ENCODE measurements around the gene FYB1. TPM values are rescaled to one million over a fixed set of nuclear protein-coding genes. Genes with fewer than 3 reads are reported as not detected.

Gene FYB1
- total and polyA plus RNA-seq, 9 donors: 1.1 to 12.4 (median 3.6) TPM

- TF ChIP-seq EP300 (IDR thresholded peaks at IDR 0.05) (no peak), CTCF (IDR thresholded peaks at IDR 0.05) (no peak), POLR2A (IDR thresholded peaks at IDR 0.05) (no peak)
- Histone ChIP-seq H3K4me3 (no peak overlapping the region), H3K36me3 (no peaks in the 10 kb centered on the region), H3K27ac (no peak overlapping the region), H3K9me3 (no peaks in the 10 kb centered on the region), H3K27me3 (no peaks in the 10 kb centered on the region), H3K4me1 (ENCODE audit: insufficient read depth) (no peaks in the 10 kb centered on the region)
- intact Hi-C loops (cut with DNase I): no loop called here
- WGBS, 3 donors: 78 to 80% (median 79%) methylated on average over 11 of the region's 11 CpGs
- DNase-seq: no peak
These were observed 17.4 kb downstream of the FYB1 start for GRCh38 chr5:39201781-39202596.

DNA sequence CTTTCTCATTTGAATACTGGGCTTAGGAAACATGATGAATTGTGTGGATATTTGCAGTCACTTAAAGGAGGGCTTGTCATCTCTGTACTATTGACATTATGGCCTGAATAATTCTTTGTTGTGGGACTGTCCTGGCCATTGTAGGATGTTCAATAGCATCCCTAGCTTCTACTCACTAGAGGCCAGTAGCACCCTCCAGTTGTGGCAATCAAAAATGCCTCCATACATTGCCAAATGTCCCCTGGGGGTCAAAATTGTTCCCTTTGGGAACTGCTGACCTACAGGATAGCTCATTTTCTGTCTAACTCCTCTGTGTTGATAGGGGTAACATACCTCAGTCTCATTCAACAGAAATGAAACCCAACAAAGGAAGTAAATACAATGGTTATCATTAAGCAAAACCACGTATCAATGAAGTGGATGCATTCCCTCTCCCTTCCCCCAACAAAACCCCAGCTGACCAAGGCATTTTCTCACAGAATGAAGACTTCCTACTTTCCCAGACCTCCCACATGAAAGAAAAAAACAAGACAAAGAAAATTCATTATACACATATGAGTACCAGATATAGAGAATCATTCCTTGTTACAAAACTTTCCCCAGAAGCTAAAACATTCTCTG is 18.1 kb downstream of the FYB1 start:
- no peaks in the 10 kb centered on the region for H3K36me3 ChIP-seq
- no peaks in the 10 kb centered on the region for H3K4me1 ChIP-seq (ENCODE audit: insufficient read depth)
- no peak overlapping the region for H3K27ac ChIP-seq
- no peaks in the 10 kb centered on the region for H3K9me3 ChIP-seq
- H3K4me3 ChIP-seq: no peak overlapping the region
- DNase-seq: no peak
- 46 to 63% (median 50%) methylated on average over 1 of the region's 1 CpG for WGBS, 3 donors
- intact Hi-C loops (cut with DNase I): no loop called here
- no peak for TF ChIP-seq CTCF (IDR thresholded peaks at IDR 0.05)
- TF ChIP-seq POLR2A (IDR thresholded peaks at IDR 0.05): no peak
- no peak for TF ChIP-seq EP300 (IDR thresholded peaks at IDR 0.05)
- H3K27me3 ChIP-seq: no peaks in the 10 kb centered on the region

GRCh38 chr5:39200081-39200480 is 19.3 kb downstream of the FYB1 start:
- TF ChIP-seq EP300 (IDR thresholded peaks at IDR 0.05) (no peak), POLR2A (IDR thresholded peaks at IDR 0.05) (no peak), CTCF (IDR thresholded peaks at IDR 0.05) (no peak)
- H3K4me1 ChIP-seq (ENCODE audit: insufficient read depth): no peaks in the 10 kb centered on the region
- no peak for DNase-seq
- H3K27me3 ChIP-seq: no peaks in the 10 kb centered on the region
- no peaks in the 10 kb centered on the region for H3K36me3 ChIP-seq
- no peak overlapping the region for H3K27ac ChIP-seq
- intact Hi-C loops (cut with DNase I): no loop called here
- 90 to 97% (median 96%) methylated on average over 4 of the region's 4 CpGs for WGBS, 3 donors
- H3K4me3 ChIP-seq: no peak overlapping the region
- no peaks in the 10 kb centered on the region for H3K9me3 ChIP-seq

DNA sequence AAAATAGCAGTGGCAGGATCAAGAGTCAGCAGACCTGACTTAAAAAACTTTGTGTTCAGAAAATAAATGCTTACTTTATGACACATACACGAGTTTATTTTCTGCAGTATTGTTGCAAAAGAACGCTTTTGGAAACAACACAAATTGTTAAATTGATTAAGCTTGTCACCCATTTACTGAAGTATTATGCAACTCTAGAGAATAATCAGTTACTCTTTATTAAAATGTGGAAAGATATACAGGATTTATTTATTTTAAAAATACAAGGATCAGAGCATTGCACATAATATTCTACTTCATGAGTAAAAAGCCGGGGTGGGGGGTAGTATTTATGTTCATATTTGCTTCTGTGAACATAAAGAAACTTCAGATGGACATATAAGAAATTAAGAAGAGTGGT is 20.0 kb downstream of the FYB1 start:
- intact Hi-C loops (cut with DNase I): no loop called here
- Histone ChIP-seq H3K4me3 (no peak overlapping the region), H3K36me3 (no peaks in the 10 kb centered on the region), H3K27me3 (no peaks in the 10 kb centered on the region), H3K4me1 (ENCODE audit: insufficient read depth) (no peaks in the 10 kb centered on the region), H3K27ac (no peak overlapping the region), H3K9me3 (no peaks in the 10 kb centered on the region)
- 71 to 79% (median 78%) methylated on average over 3 of the region's 3 CpGs for WGBS, 3 donors
- no peak for DNase-seq
- no peak for TF ChIP-seq CTCF (IDR thresholded peaks at IDR 0.05)
- no peak for TF ChIP-seq EP300 (IDR thresholded peaks at IDR 0.05)
- TF ChIP-seq POLR2A (IDR thresholded peaks at IDR 0.05): no peak
